Fibroblast of lung (primary cell): ENCODE measurements around the gene SLC16A2.
"Not testable (repeated sequence)": the region's sequence is repeated elsewhere in the genome, so short reads cannot be mapped to it uniquely, and the experiment has no call there.

ENCODE experiments used
- CTCF ChIP-seq, 2 donors: IDR thresholded peaks in 1 of 2; conservative IDR thresholded peaks in 1 of 2; 1 replicate in 1 of 2; 2 replicates in 1 of 2; pipeline ENCODE4 v1.5.1; 2011 to 2012; ENCODE audit warnings: low read length in 2 of 2, control low read depth in 1 of 2, inconsistent platforms in 1 of 2, low read depth in 1 of 2, mild to moderate bottlenecking in 1 of 2
- EZH2 ChIP-seq: IDR thresholded peaks from 2 replicates; pipeline ENCODE4 v1.5.1; 2012; ENCODE audit warnings: low read length, control low read depth, mild to moderate bottlenecking; ENCODE audit errors: missing control alignments

GRCh38 chrX:74454233-74454632 is 32.9 kb downstream of the SLC16A2 start:
- TF ChIP-seq CTCF (conservative IDR thresholded peaks at IDR 0.05 in 1 of 2, IDR thresholded peaks at IDR 0.05 in 1 of 2; ENCODE audit: low read depth in 1 of 2, low read length in 2 of 2); EZH2: not testable (repeated sequence)
